Stimulated activated CD4-positive, alpha-beta T cell treated with anti-CD3 and anti-CD28 coated beads, Interleukin-1b, Interleukin-23, amount 100 ng/mL, for 48 hours (primary cell): Measurements from ENCODE around the gene BHLHA15.

ENCODE experiments used
- DNase-seq: peaks from one replicate; pipeline ENCODE4 v3.0.0-alpha.2; 2020

BHLHA15 gene

GRCh38 chr7:98211221-98211675, at the start of gene BHLHA15:
Gene BHLHA15 (plus strand): TSS chr7:98211439. CDS start chr7:98212310, 871 bp downstream.
- peak; percentile 24 for DNase-seq

GRCh38 chr7:98162758-98163157, 48.5 kb upstream of the BHLHA15 start:
- no peak for DNase-seq

GRCh38 chr7:98163269-98163668, 48.0 kb upstream of the BHLHA15 start:
- DNase-seq, result no peak

DNA sequence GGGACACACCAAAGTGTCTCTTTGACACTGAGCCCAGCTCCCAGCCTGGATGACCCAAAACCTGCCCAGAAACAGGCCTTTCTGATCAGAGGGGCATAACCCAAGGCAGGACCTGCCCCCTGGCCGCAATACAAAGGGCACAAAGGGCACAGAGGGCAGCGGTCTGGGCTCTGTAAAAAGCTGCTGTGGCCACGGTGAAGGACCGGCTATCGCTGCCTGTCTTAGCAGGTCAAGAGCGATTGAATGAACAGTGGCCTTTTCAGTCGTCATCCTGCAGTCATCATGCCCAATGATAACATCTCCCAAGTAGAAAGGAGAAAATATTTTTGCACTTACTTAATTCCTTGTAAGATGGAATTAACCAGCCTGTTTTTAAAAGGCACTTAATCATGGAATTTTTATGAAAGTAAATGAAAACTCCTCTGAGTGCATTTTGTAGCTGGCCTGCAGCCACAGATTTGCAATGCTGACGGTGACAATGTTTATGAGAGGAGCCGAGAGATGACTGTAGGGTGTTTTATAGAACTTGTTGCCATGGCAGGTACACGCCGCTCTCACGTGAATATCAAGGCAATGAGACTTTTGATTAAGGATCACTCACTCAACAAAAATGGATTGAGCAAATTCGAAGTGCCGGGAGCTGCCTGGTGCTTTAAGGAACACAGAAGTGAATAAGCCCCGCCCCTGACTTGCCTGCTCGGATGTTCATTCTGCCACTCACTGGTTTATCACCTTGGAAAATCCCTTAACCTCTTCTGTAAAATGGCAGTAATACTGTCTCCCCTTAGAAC, 47.3 kb upstream of the BHLHA15 start:
- no peak for DNase-seq

DNA sequence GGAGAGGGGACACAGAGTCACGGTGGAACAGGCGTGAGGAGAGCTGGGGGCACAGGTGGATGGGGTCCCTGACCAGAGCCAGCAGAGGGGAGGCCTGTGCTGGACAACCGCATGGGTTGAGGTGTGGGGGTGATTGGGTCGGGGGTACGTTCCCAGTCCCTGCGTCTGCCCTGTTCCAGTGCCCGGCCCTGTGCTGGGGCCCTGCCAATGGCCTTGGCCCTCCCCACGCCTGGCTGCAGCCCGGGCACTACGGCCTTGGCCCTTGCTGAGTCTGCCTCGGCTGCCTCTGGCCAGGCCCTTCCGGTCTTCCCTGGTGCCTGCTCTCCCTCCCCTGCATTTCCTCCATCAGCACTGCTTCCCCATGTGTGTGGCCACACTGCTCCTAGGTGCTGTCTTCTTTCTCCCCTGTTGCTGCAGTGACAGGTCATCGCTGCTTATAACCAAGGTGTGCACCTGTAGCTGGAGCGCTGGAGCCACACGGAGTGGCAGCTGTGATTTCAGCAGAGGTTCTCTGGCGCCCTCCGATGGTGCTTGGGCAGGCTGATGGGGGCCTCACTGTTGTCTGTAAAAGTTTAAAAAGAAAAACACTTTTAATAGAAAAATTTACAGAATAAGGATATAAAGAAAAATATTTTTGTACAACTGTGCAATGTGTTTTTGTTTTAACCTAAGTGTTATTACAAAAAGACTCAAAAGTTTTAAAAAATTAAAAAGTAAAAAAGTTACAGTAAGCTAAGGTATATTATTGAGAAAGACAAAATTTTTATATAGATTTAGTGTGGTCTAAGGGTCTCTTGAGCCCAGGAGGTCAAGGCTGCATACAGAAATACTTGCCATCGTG, 45.2 kb upstream of the BHLHA15 start:
- peak; percentile 41 for DNase-seq

GRCh38 chr7:98166668-98166970, 44.6 kb upstream of the BHLHA15 start:
- DNase-seq, result no peak

DNA sequence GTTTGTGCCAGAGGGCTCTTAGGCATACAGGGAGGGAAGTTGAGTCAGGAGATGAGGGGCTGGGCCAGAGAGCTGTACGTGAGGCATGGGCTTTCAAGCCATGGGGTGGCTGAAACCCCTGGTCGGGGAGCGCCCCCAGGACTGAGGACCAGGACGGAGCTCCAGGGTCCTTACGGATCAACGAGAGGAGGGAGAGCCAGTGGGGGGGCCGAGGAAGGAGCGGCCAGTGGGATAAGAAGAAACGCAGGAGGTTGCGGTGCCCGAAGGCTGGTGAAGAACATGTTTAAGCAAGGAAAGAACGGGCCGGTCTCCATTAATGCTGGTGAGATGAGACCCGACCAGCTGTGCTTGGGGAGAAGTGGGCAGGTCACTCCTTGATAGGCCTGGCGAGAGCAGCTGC, 43.6 kb upstream of the BHLHA15 start:
- no peak for DNase-seq

DNA sequence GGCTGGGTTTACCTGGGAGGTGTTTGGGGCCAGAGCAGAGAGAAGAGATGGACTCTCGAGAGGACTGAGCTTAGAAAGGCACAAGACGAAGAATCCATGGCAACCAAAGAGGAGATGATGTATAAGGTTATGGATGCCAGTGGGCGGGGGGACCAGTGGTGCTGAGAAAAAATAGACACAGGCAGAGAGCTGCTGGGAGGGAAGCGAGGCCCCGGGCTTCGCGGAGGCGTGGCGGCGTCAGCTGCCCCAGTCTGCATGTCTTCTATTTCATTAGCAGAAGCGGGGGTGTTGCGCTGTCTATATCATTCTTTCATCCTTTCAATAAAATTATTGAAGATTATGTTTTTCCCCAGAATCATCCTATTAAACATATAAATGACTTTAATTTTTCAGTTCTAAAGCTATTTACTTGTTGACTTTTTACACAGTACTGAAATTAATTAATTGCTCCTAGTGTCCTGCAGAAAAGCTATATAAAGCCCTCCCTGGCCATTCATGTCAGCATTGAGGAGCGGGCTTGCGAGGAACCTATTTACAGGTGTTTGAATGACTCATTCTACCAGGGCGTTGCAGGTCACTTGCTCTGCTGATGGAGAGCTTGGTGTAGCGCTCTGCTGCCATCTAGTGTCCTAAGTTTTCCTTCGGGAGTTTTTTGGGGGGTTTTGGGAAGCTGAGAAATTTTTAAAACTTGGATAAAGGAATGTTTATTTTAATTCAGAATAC, 42.9 kb upstream of the BHLHA15 start:
- peak; percentile 51 for DNase-seq

DNA sequence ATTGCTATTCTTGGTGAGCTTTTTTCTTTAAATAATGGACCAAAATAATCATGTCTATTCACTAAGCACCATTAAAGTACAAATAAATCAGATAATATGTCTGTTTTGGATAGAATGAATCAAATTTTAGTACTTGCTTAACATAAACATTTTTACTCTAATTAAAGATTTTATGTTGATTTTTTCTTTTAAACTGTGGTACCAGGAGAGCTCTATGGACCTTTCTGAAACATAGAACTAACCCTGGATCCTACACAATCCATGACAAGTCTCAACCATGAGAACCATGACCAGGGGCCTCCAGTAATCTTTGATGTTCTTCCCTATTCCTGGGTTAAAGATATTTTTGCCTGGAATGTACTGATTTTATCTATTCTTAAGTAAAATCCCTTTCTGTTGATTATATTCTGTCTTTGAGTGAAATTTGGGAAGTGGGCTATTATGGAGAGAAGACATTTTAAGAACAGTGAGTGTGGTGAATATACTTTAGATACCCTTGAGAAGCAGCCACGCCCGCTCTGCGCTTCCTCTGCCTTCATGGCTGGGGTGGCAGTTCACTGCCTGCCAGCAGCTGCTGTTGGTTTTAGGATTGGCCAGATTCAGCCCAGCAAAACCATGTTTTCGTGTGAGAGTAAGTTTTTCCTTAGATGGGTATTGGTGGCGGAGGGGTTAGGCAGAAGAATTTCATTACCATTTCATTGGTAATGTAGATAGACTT, 42.2 kb upstream of the BHLHA15 start:
- no peak for DNase-seq

- no peak for DNase-seq
These were observed 40.3 kb upstream of the BHLHA15 start for GRCh38 chr7:98170966-98171365.

DNA sequence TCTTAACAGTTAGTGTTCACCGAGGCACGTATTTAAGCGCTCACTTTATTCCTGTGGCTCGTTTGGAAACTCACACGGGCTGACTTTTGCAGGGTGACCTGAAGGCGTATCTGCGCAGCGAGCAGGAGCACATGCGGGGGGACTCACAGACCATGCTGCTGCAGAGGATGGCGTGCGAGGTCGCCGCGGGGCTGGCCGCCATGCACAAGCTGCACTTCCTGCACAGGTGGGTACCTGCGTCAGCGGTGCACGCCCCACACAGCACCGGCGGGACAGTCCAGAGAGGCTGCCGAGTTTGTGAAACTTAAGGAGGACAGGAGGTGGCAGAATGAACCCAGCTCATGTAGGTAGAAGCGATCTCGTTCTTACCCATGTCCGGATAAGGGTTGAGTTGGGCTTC, 39.8 kb upstream of the BHLHA15 start:
- no peak for DNase-seq

- no peak for DNase-seq
These were observed 36.6 kb upstream of the BHLHA15 start for GRCh38 chr7:98174334-98175259.

- DNase-seq, result no peak
These were observed 35.8 kb upstream of the BHLHA15 start for GRCh38 chr7:98175260-98175940.

- DNase-seq, result no peak
These were observed 33.7 kb upstream of the BHLHA15 start for GRCh38 chr7:98177553-98177952.

DNA sequence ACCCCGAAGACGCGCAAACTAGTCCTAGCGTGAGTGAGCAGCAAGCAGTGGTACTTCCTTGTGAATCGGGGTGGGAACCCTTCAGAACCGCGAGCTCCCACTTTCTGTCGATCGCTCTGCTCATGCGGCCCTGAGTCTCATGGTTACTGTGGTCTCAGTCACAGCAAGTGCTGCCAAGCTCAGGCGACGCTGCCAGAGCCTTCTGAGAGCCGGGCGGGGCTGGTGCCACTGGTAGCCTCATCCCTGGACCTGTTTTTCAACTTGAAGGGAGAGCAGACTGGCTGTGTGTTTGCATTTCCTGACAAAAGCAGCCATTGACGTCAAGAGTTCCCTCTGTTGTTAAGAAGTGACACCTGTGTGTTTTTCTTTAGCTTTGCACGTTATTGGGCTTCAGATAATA, 32.9 kb upstream of the BHLHA15 start:
- no peak for DNase-seq

- no peak for DNase-seq
These were observed 32.3 kb upstream of the BHLHA15 start for GRCh38 chr7:98178762-98179490.

- DNase-seq, result no peak
These were observed 30.5 kb upstream of the BHLHA15 start for GRCh38 chr7:98180751-98181150.

GRCh38 chr7:98185101-98185500, 26.1 kb upstream of the BHLHA15 start:
- DNase-seq, result no peak

DNA sequence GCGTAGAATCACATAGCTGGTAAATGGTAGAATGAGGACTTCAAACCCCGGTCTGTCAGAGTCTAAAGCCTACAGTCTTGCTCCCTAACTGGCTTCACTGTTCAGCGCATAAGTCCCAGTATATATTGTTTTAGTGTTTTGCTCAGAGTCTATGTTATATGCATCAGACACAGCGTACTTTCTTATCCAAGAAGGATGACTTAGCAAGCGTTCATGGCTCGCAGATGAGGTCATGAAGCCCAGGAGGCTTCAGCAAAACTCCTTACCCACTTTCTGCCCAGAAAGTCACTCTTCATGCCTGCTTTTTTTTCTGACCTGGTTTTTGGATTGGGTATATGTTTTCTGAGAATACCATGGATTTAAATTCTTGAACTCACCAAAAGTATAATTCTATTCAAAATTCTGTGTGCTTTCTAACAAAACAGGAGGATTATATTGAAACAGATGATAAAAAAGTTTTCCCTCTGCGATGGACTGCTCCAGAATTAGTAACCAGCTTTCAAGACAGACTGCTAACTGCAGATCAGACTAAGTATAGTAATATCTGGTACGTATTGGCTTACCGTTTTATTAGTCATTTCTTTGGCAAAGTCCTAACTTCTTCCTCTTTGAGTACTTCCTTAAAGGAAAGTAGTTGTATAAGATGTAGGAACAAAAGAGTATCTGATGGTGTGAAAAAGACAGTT, 24.6 kb upstream of the BHLHA15 start:
- no peak for DNase-seq

GRCh38 chr7:98187138-98187502, 24.1 kb upstream of the BHLHA15 start:
- no peak for DNase-seq
